Lower leg skin (tissue), 4 donors: ENCODE data around the gene EGFL8. TPM values are rescaled to one million over a fixed set of nuclear protein-coding genes. Genes with fewer than 3 reads are reported as not detected.

ENCODE experiments used
- DNase-seq, 2 donors: peaks; one replicate each; pipeline ENCODE4 v3.0.0-alpha.2; 2019; ENCODE audit warnings: low spot score in 2 of 2
- H3K4me3 ChIP-seq: fragments of 200-600 bp; sonication (generic); 2 replicates; pipeline ENCODE4 v1.5.1; 2017; ENCODE audit warnings: mild to moderate bottlenecking, low read depth; ENCODE audit not compliant: poor library complexity, severe bottlenecking
- POLR2A ChIP-seq, 2 donors: fragments of 450-650 bp; IDR thresholded peaks; one replicate each; pipeline ENCODE4 v1.6.1; 2016 to 2017; ENCODE audit warnings: antibody characterized with exemption in 2 of 2, mild to moderate bottlenecking in 1 of 2, moderate library complexity in 1 of 2
- WGBS, 2 donors: methylation state at CpG; one replicate each; pipeline ENCODE4 v1.1.5; 2018; 5-methylcytosine and 5-hydroxymethylcytosine counted together
- intact Hi-C: fragments of 100-400 bp; cut with DNase I; formaldehyde crosslinking; loops from one replicate; pipeline ENCODE4 v1.15.0; 2023; ENCODE audit warnings: low total_unique reads
- total RNA-seq, 4 donors: library from RNA; depleted of rRNA; stranded (reverse); fragments of >200 nt; gene quantifications; one replicate each; pipeline ENCODE4 v1.1.0, GENCODE V29; 2016
- TF ChIP-seq, protein P1 (sequence below), 3 donors: fragments of 450-650 bp; IDR thresholded peaks; one replicate each; pipeline ENCODE4 v1.5.1; 2016; ENCODE audit warnings: antibody characterized with exemption in 3 of 3, mild to moderate bottlenecking in 3 of 3, moderate library complexity in 2 of 3

EGFL8 gene
- total RNA-seq, 4 donors from 2014 or later: 12.5 to 40.8 (median 18.6) TPM

- no peak for DNase-seq
- intact Hi-C loops: no loop called here
- WGBS, 2 donors: 6% methylated on average over 27 to 29 of the region's 34 CpGs
- TF ChIP-seq, protein P1, sequence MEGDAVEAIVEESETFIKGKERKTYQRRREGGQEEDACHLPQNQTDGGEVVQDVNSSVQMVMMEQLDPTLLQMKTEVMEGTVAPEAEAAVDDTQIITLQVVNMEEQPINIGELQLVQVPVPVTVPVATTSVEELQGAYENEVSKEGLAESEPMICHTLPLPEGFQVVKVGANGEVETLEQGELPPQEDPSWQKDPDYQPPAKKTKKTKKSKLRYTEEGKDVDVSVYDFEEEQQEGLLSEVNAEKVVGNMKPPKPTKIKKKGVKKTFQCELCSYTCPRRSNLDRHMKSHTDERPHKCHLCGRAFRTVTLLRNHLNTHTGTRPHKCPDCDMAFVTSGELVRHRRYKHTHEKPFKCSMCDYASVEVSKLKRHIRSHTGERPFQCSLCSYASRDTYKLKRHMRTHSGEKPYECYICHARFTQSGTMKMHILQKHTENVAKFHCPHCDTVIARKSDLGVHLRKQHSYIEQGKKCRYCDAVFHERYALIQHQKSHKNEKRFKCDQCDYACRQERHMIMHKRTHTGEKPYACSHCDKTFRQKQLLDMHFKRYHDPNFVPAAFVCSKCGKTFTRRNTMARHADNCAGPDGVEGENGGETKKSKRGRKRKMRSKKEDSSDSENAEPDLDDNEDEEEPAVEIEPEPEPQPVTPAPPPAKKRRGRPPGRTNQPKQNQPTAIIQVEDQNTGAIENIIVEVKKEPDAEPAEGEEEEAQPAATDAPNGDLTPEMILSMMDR (IDR thresholded peaks at IDR 0.05): peak in 1 of 3 donors; percentile 70
- no peak for TF ChIP-seq POLR2A (IDR thresholded peaks at IDR 0.05)
- peak overlapping the region; percentile 76 for H3K4me3 ChIP-seq
Measured at GRCh38 chr6:32154514-32155161, 9.8 kb upstream of the EGFL8 start.

DNA sequence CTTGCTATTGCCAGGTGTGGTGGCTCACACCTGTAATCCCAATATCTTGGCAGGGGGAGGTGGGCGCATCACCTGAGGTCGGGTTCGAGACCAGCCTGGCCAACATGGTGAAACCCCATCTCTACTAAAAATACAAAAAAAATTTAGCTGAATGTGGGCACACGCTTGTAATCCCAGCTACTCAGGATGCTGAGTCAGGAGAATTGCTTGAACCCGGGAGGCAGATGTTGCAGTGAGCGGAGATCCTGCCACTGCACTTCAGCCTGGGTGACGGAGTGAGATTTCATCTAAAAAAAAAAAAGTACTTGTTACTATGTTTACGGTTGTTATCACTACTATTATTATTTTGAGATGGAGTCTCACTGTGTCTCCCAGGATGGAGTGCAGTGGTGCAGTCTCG is 7.5 kb upstream of the EGFL8 start:
- intact Hi-C loops: no loop called here
- TF ChIP-seq, protein P1 (IDR thresholded peaks at IDR 0.05): no peak
- TF ChIP-seq POLR2A (IDR thresholded peaks at IDR 0.05): no peak
- DNase-seq: no peak
- 92 to 93% methylated on average over 9 of the region's 9 CpGs for WGBS, 2 donors
- H3K4me3 ChIP-seq: no peak overlapping the region

GRCh38 chr6:32158052-32158451 is 6.3 kb upstream of the EGFL8 start:
- intact Hi-C loops: no loop called here
- DNase-seq: no peak
- TF ChIP-seq POLR2A (IDR thresholded peaks at IDR 0.05): no peak
- TF ChIP-seq, protein P1 (IDR thresholded peaks at IDR 0.05): no peak

GRCh38 chr6:32163559-32164258 is 686 bp upstream of the EGFL8 start:
- intact Hi-C loops: no loop called here
- TF ChIP-seq, protein P1 (IDR thresholded peaks at IDR 0.05): no peak
- TF ChIP-seq POLR2A (IDR thresholded peaks at IDR 0.05): no peak
- no peak overlapping the region for H3K4me3 ChIP-seq
- 74 to 82% methylated on average over 5 to 7 of the region's 7 CpGs for WGBS, 2 donors
- DNase-seq: no peak

More at GRCh38 chr6:32158052-32158451, 6.3 kb upstream of the EGFL8 start:
- no peak overlapping the region for H3K4me3 ChIP-seq

GRCh38 chr6:32166411-32167061 is 2.1 kb downstream of the EGFL8 start:
- no peak overlapping the region for H3K4me3 ChIP-seq
- no peak for DNase-seq
- WGBS, 2 donors: 80 to 88% methylated on average over 28 to 30 of the region's 30 CpGs
- intact Hi-C loops: no loop called here
- TF ChIP-seq, protein P1 (IDR thresholded peaks at IDR 0.05): no peak
- no peak for TF ChIP-seq POLR2A (IDR thresholded peaks at IDR 0.05)
